K562 (cell line): Measurements from ENCODE around the gene PDE11A. TPM values are rescaled to one million over a fixed set of nuclear protein-coding genes. Genes with fewer than 3 reads are reported as not detected.

ENCODE experiments used
- ATAC-seq: fragments of 200-7000 bp; cut with Tn5 transposase; 3 replicates; pipeline ENCODE4 v1.9.1; 2020; ENCODE audit warnings: moderate library complexity
- BruUV-seq: library from RNA; stranded (reverse); fragments of 400-500 nt; replicated peaks from 2 replicates; lab custom pipeline; 2021; lab: Mats Ljungman, UMichigan
- CTCF ChIA-PET: fragments of 300-600 bp; formaldehyde crosslinking; extraction: SDS; loops from one replicate; lab custom pipeline; 2021; ENCODE audit warnings: low intra/inter-chr PET ratio; lab: Yijun Ruan, JAX
- POLR2A ChIA-PET: fragments of 300-600, 350-650 bp; sonication (Branson Sonifier 250); formaldehyde crosslinking; extraction: SDS; loops from one replicate; lab custom pipeline; 2021; ENCODE audit warnings: antibody characterized with exemption, inconsistent platforms; lab: Yijun Ruan, JAX
- DNase-seq, 4 experiments: peaks; one replicate each; pipeline versions ENCODE4 v3.0.0 to v3.0.0-alpha.2; 2011 to 2018; ENCODE audit warnings: low spot score in 3 of 4, mixed read lengths in 3 of 4; ENCODE audit errors: extremely low read depth in 1 of 4
- FAIRE-seq: peaks from 2 replicates; lab custom pipeline; 2011; peaks lifted over from hg19 to GRCh38; lab: Jason Lieb, UNC
- H2AFZ ChIP-seq: 2 replicates; pipeline ENCODE4 v1.6.0; 2011; ENCODE audit warnings: low read depth, low read length, control low read depth, inconsistent platforms
- H3K27ac ChIP-seq: fragments of 200-600 bp; 3 replicates; pipeline ENCODE4 v1.8.0; 2011; ENCODE audit warnings: low read depth, mild to moderate bottlenecking, control low read depth, inconsistent platforms, low read length, moderate library complexity, mixed read lengths; ENCODE audit errors: extremely low read depth
- H3K27me3 ChIP-seq, 2 experiments: fragments of 300-600 bp in 1 of 2; 2 replicates in 1 of 2; 3 replicates in 1 of 2; pipeline versions ENCODE4 v1.6.0 to v1.8.0; 2011; ENCODE audit warnings: inconsistent platforms in 2 of 2, low read length in 2 of 2, mild to moderate bottlenecking in 1 of 2, mixed read lengths in 1 of 2, moderate library complexity in 1 of 2; ENCODE audit not compliant: control insufficient read depth in 2 of 2, insufficient read depth in 2 of 2
- H3K36me3 ChIP-seq: fragments of 300-600 bp; 3 replicates; pipeline ENCODE4 v1.8.0; 2011; ENCODE audit warnings: mild to moderate bottlenecking, low read length, inconsistent platforms; ENCODE audit not compliant: control insufficient read depth, insufficient read depth
- H3K4me1 ChIP-seq, 2 experiments: fragments of 200-600 bp in 1 of 2; replicated peaks in 1 of 2; 2 replicates in 1 of 2; 3 replicates in 1 of 2; pipeline versions ENCODE4 v1.5.1 to v1.8.0; 2011; ENCODE audit warnings: inconsistent platforms in 2 of 2, low read length in 2 of 2, mild to moderate bottlenecking in 1 of 2, mixed read lengths in 1 of 2, moderate library complexity in 1 of 2; ENCODE audit not compliant: control insufficient read depth in 2 of 2, insufficient read depth in 2 of 2
- H3K4me2 ChIP-seq: 2 replicates; pipeline ENCODE4 v1.6.1; 2011; ENCODE audit warnings: low read length, control low read depth, inconsistent platforms, mixed read lengths; ENCODE audit not compliant: insufficient read depth
- H3K4me3 ChIP-seq: fragments of 200-600 bp; sonication (generic), shearing (Covaris generic); 2 replicates; pipeline ENCODE4 v1.5.1; 2016; ENCODE audit warnings: control low read depth, inconsistent platforms
- H3K79me2 ChIP-seq: fragments of 200-600 bp; 3 replicates; pipeline ENCODE4 v1.8.0; 2011; ENCODE audit warnings: low read length, inconsistent platforms; ENCODE audit not compliant: control insufficient read depth, insufficient read depth
- H3K9ac ChIP-seq, 2 experiments: 2 replicates each; pipeline versions ENCODE4 v1.6.0 to v1.6.1; 2011; ENCODE audit warnings: low read depth in 2 of 2, low read length in 2 of 2, control low read depth in 1 of 2, inconsistent platforms in 1 of 2, mild to moderate bottlenecking in 1 of 2, mixed read lengths in 1 of 2; ENCODE audit not compliant: insufficient read depth in 1 of 2
- H3K9me1 ChIP-seq: one replicate; pipeline ENCODE4 v1.6.0; 2011; ENCODE audit warnings: inconsistent platforms, mild to moderate bottlenecking, low read length, moderate library complexity; ENCODE audit not compliant: control insufficient read depth, insufficient read depth
- H3K9me3 ChIP-seq: replicated peaks from 2 replicates; pipeline ENCODE4 v1.5.1; 2011; ENCODE audit warnings: low read depth, low read length, inconsistent platforms; ENCODE audit not compliant: control insufficient read depth, insufficient read depth
- H4K20me1 ChIP-seq: replicated peaks from 2 replicates; pipeline ENCODE4 v1.6.1; 2011; ENCODE audit warnings: low read length, inconsistent platforms, mixed read lengths; ENCODE audit not compliant: control insufficient read depth, insufficient read depth
- ASH1L ChIP-seq: fragments of 450-650 bp; IDR thresholded peaks from 2 replicates; pipeline ENCODE4 v1.6.1; 2018; ENCODE audit warnings: borderline replicate concordance, mild to moderate bottlenecking, low read depth; ENCODE audit not compliant: partially characterized antibody
- ATF4 ChIP-seq: fragments of 450-650 bp; formaldehyde crosslinking; IDR thresholded peaks from 2 replicates; pipeline ENCODE4 v1.4.0; 2022; ENCODE audit warnings: mild to moderate bottlenecking, moderate library complexity
- ERF ChIP-seq: fragments of 450-650 bp; formaldehyde crosslinking; IDR thresholded peaks from 2 replicates; pipeline ENCODE4 v1.4.0; 2020; ENCODE audit warnings: mild to moderate bottlenecking, mixed read lengths
- FOSL1 ChIP-seq: fragments of 200-800 bp; sonication (Bioruptor generic); conservative IDR thresholded peaks from 2 replicates; pipeline ENCODE4 v1.6.1; 2016; ENCODE audit warnings: missing genetic modification characterization, missing compliant biosample characterization
- FOXO4 ChIP-seq: fragments of 450-650 bp; formaldehyde crosslinking; IDR thresholded peaks from 2 replicates; pipeline ENCODE4 v1.4.0; 2020; ENCODE audit warnings: mild to moderate bottlenecking, moderate library complexity
- MAFF ChIP-seq: IDR thresholded peaks from 2 replicates; pipeline ENCODE4 v1.6.1; 2012; ENCODE audit warnings: low read length, improper control_type of control experiment
- MAFG ChIP-seq: fragments of 450-650 bp; conservative IDR thresholded peaks from 2 replicates; pipeline ENCODE4 v1.6.1; 2016; ENCODE audit warnings: missing genetic modification characterization, missing compliant biosample characterization
- PCBP2 ChIP-seq: fragments of 200-400 bp; formaldehyde crosslinking; IDR thresholded peaks from 2 replicates; pipeline ENCODE4 v1.6.1; 2018; ENCODE audit warnings: low read length, low read depth, mild to moderate bottlenecking, moderate library complexity; ENCODE audit not compliant: poor library complexity, severe bottlenecking
- POLR2H ChIP-seq: IDR thresholded peaks from 2 replicates; pipeline ENCODE4 v1.6.1; 2016; ENCODE audit warnings: missing genetic modification characterization, low read depth, mild to moderate bottlenecking, control low read depth, missing compliant biosample characterization, moderate library complexity
- SOX6 ChIP-seq: fragments of 450-650 bp; IDR thresholded peaks from 2 replicates; pipeline ENCODE4 v1.6.1; 2014; ENCODE audit warnings: mild to moderate bottlenecking
- TEAD4 ChIP-seq, 2 experiments: sonication (generic) in 1 of 2; formaldehyde crosslinking in 1 of 2; IDR thresholded peaks; 2 replicates each; pipeline versions ENCODE4 v1.6.1 to v1.8.0; 2012 to 2022; ENCODE audit warnings: borderline replicate concordance in 1 of 2, inconsistent platforms in 1 of 2, low read length in 1 of 2, mild to moderate bottlenecking in 1 of 2, missing genetic modification reagents in 1 of 2
- ZBTB11 ChIP-seq, 3 experiments: fragments of 200-800 bp in 1 of 3; fragments of 250-450 bp in 1 of 3; fragments of 450-650 bp in 1 of 3; sonication (Bioruptor Pico) in 1 of 3; sonication (Bioruptor generic) in 1 of 3; formaldehyde crosslinking in 1 of 3; IDR thresholded peaks; 2 replicates each; pipeline versions ENCODE4 v1.6.1 to v1.8.0; 2016 to 2022; ENCODE audit warnings: mild to moderate bottlenecking in 2 of 3, missing genetic modification characterization in 2 of 3, missing compliant biosample characterization in 1 of 3, moderate library complexity in 1 of 3
- ZFP1 ChIP-seq: fragments of 450-650 bp; formaldehyde crosslinking; IDR thresholded peaks from 2 replicates; pipeline ENCODE4 v1.4.0; 2020; ENCODE audit warnings: mild to moderate bottlenecking, mixed read lengths
- ZNF354B ChIP-seq: fragments of 250-450 bp; sonication (Bioruptor Pico); IDR thresholded peaks from 2 replicates; pipeline ENCODE4 v1.4.0; 2020
- ZNF561 ChIP-seq: fragments of 450-650 bp; formaldehyde crosslinking; conservative IDR thresholded peaks from 2 replicates; pipeline ENCODE4 v1.4.0; 2020; ENCODE audit warnings: mild to moderate bottlenecking, moderate library complexity
- WGBS: fragments of 100-300 bp; shearing (Covaris generic); methylation state at CpG from one replicate; pipeline ENCODE4 v1.1.6; 2016; ENCODE audit warnings: low coverage, mixed read lengths; ENCODE audit not compliant: insufficient coverage; ENCODE audit errors: missing lambda C conversion rate; 5-methylcytosine and 5-hydroxymethylcytosine counted together
- in situ Hi-C: fragments of 300-500 bp; cut with MboI; formaldehyde crosslinking; loops from 4 replicates; pipeline ENCODE4 v1.15.0; 2018; ENCODE audit warnings: inconsistent platforms, mixed read lengths
- intact Hi-C: fragments of 100-400 bp; cut with micrococcal nuclease; formaldehyde crosslinking; loops from 2 replicates; pipeline ENCODE4 v1.14.2; 2022
- polyA plus RNA-seq, 8 experiments: library from polyadenylated mRNA; depleted of rRNA in 4 of 8; stranded (reverse) in 5 of 8; unstranded in 3 of 8; fragments of >200 nt; fragmentation: Nextera tagmentation in 2 of 8; fragmentation: Illumina TruSeq in 1 of 8; extraction: Ambion mirVana in 2 of 8; extraction: Trizol in 1 of 8; gene quantifications; 2 replicates each; pipeline versions ENCODE4 v1.2.1 to v1.2.3, GENCODE V29; 2011 to 2014; ENCODE audit warnings: inconsistent platforms in 1 of 8, missing spikeins in 1 of 8
- total RNA-seq, 7 experiments: library from RNA; depleted of rRNA in 6 of 7; stranded (reverse); fragments of >200 nt in 6 of 7; fragmentation: Illumina TruSeq in 2 of 7; extraction: Trizol in 2 of 7; gene quantifications; 2 replicates each; pipeline versions ENCODE4 v1.2.1 to v1.2.3, GENCODE V29; 2011 to 2021; ENCODE audit warnings: low replicate concordance in 1 of 7

Gene PDE11A
- total and polyA plus RNA-seq, 9 of the 15 experiments (the other 6 are each of a cell fraction or from before 2014, with no cell fraction given) = 3.2 to 22.1 (median 5.7) TPM

GRCh38 chr2:177889818-177890460 lies 182.6 kb downstream of the PDE11A start:
- no peak overlapping the region for H3K9ac ChIP-seq
- ATAC-seq = no peak
- ChIA-PET CTCF (no interaction called here), POLR2A (interaction anchor here (1.0 kb wide), 1 partner anchor 11 kb away, joined by 3 read pairs; no protein-coding TSS in a partner anchor)
- no peaks in the 10 kb centered on the region for H4K20me1 ChIP-seq
- in situ Hi-C loops (no loop called here), intact Hi-C loops (no loop called here)
- no peaks in the 10 kb centered on the region for H3K9me1 ChIP-seq
- BruUV-seq = no TSS peak
- H3K79me2 ChIP-seq = no peaks in the 10 kb centered on the region
- WGBS = 4% methylated on average over 1 of the region's 1 CpG
- H2AFZ ChIP-seq = no peak overlapping the region
- no peak for FAIRE-seq
- no peak for DNase-seq
- no peak overlapping the region for H3K27ac ChIP-seq
- no peak overlapping the region; the same call in 1 of the 2 replicates for H3K4me2 ChIP-seq
- H3K27me3 ChIP-seq = peaks cover 3 to 4% of the 10 kb centered on the region in 2 experiments; a peak in 3 of 5 replicates
- peaks cover 0 to 24% of the 10 kb centered on the region in 2 experiments; a peak in 2 of 5 replicates for H3K4me1 ChIP-seq
- H3K36me3 ChIP-seq = no peaks in the 10 kb centered on the region
- 0 out of 2 replicates have a peak, but pooled peaks cover 4% of the 10 kb centered on the region for H3K9me3 ChIP-seq
- H3K4me3 ChIP-seq = no peak overlapping the region
- TF ChIP-seq POLR2H (tag) = no peak
- 0 out of 2 replicates have a peak, but pooled peaks have one; percentile 22 for TF ChIP-seq FOXO4
- 0 out of 6 replicates have a peak, but pooled peaks of 1 of the 3 experiments have one; percentile 20 for TF ChIP-seq ZBTB11 (CRISPR knock-in tag; IDR thresholded peaks at IDR 0.05)
- 0 out of 2 replicates have a peak, but pooled peaks have one; percentile 41 for TF ChIP-seq ATF4
- TF ChIP-seq MAFF = no peak
- no peak for TF ChIP-seq ASH1L
- TF ChIP-seq PCBP2 = no peak
- TF ChIP-seq TEAD4 (IDR thresholded peaks at IDR 0.05; ENCODE audit: low read length) = peak; percentile 65; the same call in 1 of the 2 replicates
- TF ChIP-seq TEAD4 (CRISPR knock-in tag; IDR thresholded peaks at IDR 0.05; ENCODE audit: borderline replicate concordance) = no peak
- TF ChIP-seq SOX6 = no peak
- TF ChIP-seq FOSL1 (tag) = peak; percentile 51
- peak; percentile 36; the same call in 1 of the 2 replicates for TF ChIP-seq ZNF354B (CRISPR knock-in tag)
- TF ChIP-seq ZNF561 (CRISPR knock-in tag) = no peak
- TF ChIP-seq ZFP1 (CRISPR knock-in tag) = 0 out of 2 replicates have a peak, but pooled peaks have one; percentile 47
- 0 out of 2 replicates have a peak, but pooled peaks have one; percentile 52 for TF ChIP-seq ERF (CRISPR knock-in tag)
- peak; percentile 84 for TF ChIP-seq MAFG
